H9 (cell line): ENCODE data around the gene DMAC2. TPM values are rescaled to one million over a fixed set of nuclear protein-coding genes. Genes with fewer than 3 reads are reported as not detected.

ENCODE experiments used
- DNase-seq: peaks from one replicate; pipeline ENCODE4 v3.0.0-alpha.2; 2017
- H2AFZ ChIP-seq: one replicate; pipeline ENCODE4 v1.6.1; 2013; ENCODE audit warnings: mild to moderate bottlenecking, low read length, control low read depth, moderate library complexity
- H2AK5ac ChIP-seq: 2 replicates; pipeline ENCODE4 v1.6.1; 2013; ENCODE audit warnings: low read length, control low read depth, mixed read lengths; ENCODE audit not compliant: insufficient read length
- H2BK120ac ChIP-seq: one replicate; pipeline ENCODE4 v1.6.1; 2013; ENCODE audit warnings: low read depth, mild to moderate bottlenecking, low read length, control low read depth, inconsistent platforms; ENCODE audit not compliant: poor library complexity, severe bottlenecking
- H2BK12ac ChIP-seq: 2 replicates; pipeline ENCODE4 v1.6.1; 2013; ENCODE audit warnings: low read length, control low read depth, mixed read lengths, low read depth; ENCODE audit not compliant: insufficient read length
- H2BK15ac ChIP-seq: 2 replicates; pipeline ENCODE4 v1.6.1; 2013; ENCODE audit warnings: low read depth, low read length, control low read depth
- H2BK20ac ChIP-seq: one replicate; pipeline ENCODE4 v1.6.1; 2013; ENCODE audit warnings: low read depth, mild to moderate bottlenecking, low read length, control low read depth, inconsistent platforms; ENCODE audit not compliant: poor library complexity, severe bottlenecking
- H2BK5ac ChIP-seq: 2 replicates; pipeline ENCODE4 v1.6.1; 2013; ENCODE audit warnings: low read length, control low read depth, mixed read lengths; ENCODE audit not compliant: insufficient read length
- H3K14ac ChIP-seq: 2 replicates; pipeline ENCODE4 v1.6.1; 2013; ENCODE audit warnings: low read length, control low read depth; ENCODE audit not compliant: insufficient read depth
- H3K18ac ChIP-seq: 2 replicates; pipeline ENCODE4 v1.6.1; 2013; ENCODE audit warnings: low read depth, mild to moderate bottlenecking, mixed read lengths, low read length, control low read depth; ENCODE audit not compliant: insufficient read length
- H3K23ac ChIP-seq: 2 replicates; pipeline ENCODE4 v1.6.1; 2013; ENCODE audit warnings: low read length, control low read depth, mixed read lengths, low read depth; ENCODE audit not compliant: insufficient read length
- H3K23me2 ChIP-seq: 2 replicates; pipeline ENCODE4 v1.6.1; 2013; ENCODE audit warnings: low read depth, mild to moderate bottlenecking, mixed read lengths, low read length, control low read depth; ENCODE audit not compliant: insufficient read length, poor library complexity, severe bottlenecking
- H3K27ac ChIP-seq: 2 replicates; pipeline ENCODE4 v1.5.1; 2013; ENCODE audit warnings: low read length, control low read depth, mixed read lengths, low read depth; ENCODE audit not compliant: insufficient read length
- H3K27me3 ChIP-seq: 2 replicates; pipeline ENCODE4 v1.6.1; 2013; ENCODE audit warnings: low read length, control low read depth, inconsistent platforms; ENCODE audit not compliant: insufficient read depth
- H3K4ac ChIP-seq: 2 replicates; pipeline ENCODE4 v1.6.1; 2013; ENCODE audit warnings: low read depth, mild to moderate bottlenecking, control low read depth, inconsistent platforms, low read length, moderate library complexity
- H3K4me1 ChIP-seq: 2 replicates; pipeline ENCODE4 v1.6.1; 2013; ENCODE audit warnings: low read length, control low read depth, inconsistent platforms; ENCODE audit not compliant: insufficient read depth
- H3K4me2 ChIP-seq: 2 replicates; pipeline ENCODE4 v1.6.1; 2013; ENCODE audit warnings: low read length, control low read depth, mixed read lengths; ENCODE audit not compliant: insufficient read length, insufficient read depth
- H3K56ac ChIP-seq: 2 replicates; pipeline ENCODE4 v1.6.1; 2013; ENCODE audit warnings: low read depth, mild to moderate bottlenecking, mixed read lengths, low read length, control low read depth; ENCODE audit not compliant: insufficient read length
- H3K79me1 ChIP-seq: 2 replicates; pipeline ENCODE4 v1.6.1; 2013; ENCODE audit warnings: low read depth, mild to moderate bottlenecking, moderate library complexity, low read length, control low read depth, inconsistent platforms; ENCODE audit not compliant: insufficient read depth, poor library complexity, severe bottlenecking
- H3K79me2 ChIP-seq: 2 replicates; pipeline ENCODE4 v1.6.1; 2013; ENCODE audit warnings: low read length, control low read depth, inconsistent platforms; ENCODE audit not compliant: insufficient read depth
- H3K9ac ChIP-seq: 2 replicates; pipeline ENCODE4 v1.6.1; 2013; ENCODE audit warnings: low read length, control low read depth, mixed read lengths; ENCODE audit not compliant: insufficient read length; ENCODE audit errors: extremely low read depth
- H3K9me3 ChIP-seq: one replicate; pipeline ENCODE4 v1.6.1; 2013; ENCODE audit warnings: low read depth, low read length, inconsistent platforms; ENCODE audit not compliant: control insufficient read depth
- H3T11ph ChIP-seq: one replicate; pipeline ENCODE4 v1.6.1; 2013; ENCODE audit warnings: mild to moderate bottlenecking, low read length, control low read depth, inconsistent platforms
- H4K20me1 ChIP-seq: one replicate; pipeline ENCODE4 v1.6.1; 2013; ENCODE audit not compliant: control insufficient read depth, insufficient read length, insufficient read depth
- H4K5ac ChIP-seq: 2 replicates; pipeline ENCODE4 v1.6.1; 2013; ENCODE audit warnings: low read depth, mild to moderate bottlenecking, mixed read lengths, low read length, control low read depth; ENCODE audit not compliant: insufficient read length
- H4K8ac ChIP-seq: replicated peaks from 2 replicates; pipeline ENCODE4 v1.6.1; 2013; ENCODE audit warnings: low read length, control low read depth, mixed read lengths, low read depth; ENCODE audit not compliant: insufficient read length
- H4K91ac ChIP-seq: 2 replicates; pipeline ENCODE4 v1.6.1; 2013; ENCODE audit warnings: low read depth, mild to moderate bottlenecking, moderate library complexity, mixed read lengths, low read length, control low read depth; ENCODE audit not compliant: insufficient read length
- H3K27ac Mint-ChIP-seq, 3 experiments: 2 replicates in 2 of 3; 3 replicates in 1 of 3; pipeline ENCODE4 v1.8.0; 2020 to 2021; ENCODE audit warnings: mixed read lengths in 3 of 3, mild to moderate bottlenecking in 1 of 3, moderate library complexity in 1 of 3
- H3K27me3 Mint-ChIP-seq: 2 replicates; pipeline ENCODE4 v1.8.0; 2021; ENCODE audit warnings: low read depth, mild to moderate bottlenecking, moderate library complexity, mixed read lengths
- H3K36me3 Mint-ChIP-seq, 3 experiments: 2 replicates in 2 of 3; 3 replicates in 1 of 3; pipeline ENCODE4 v1.8.0; 2020 to 2021; ENCODE audit warnings: low read depth in 3 of 3, mixed read lengths in 3 of 3; ENCODE audit not compliant: insufficient read depth in 1 of 3
- H3K4me1 Mint-ChIP-seq, 2 experiments: 2 replicates each; pipeline ENCODE4 v1.8.0; 2020; ENCODE audit warnings: mixed read lengths in 2 of 2
- H3K4me3 Mint-ChIP-seq, 2 experiments: 2 replicates in 1 of 2; 3 replicates in 1 of 2; pipeline ENCODE4 v1.8.0; 2020 to 2021; ENCODE audit warnings: mild to moderate bottlenecking in 2 of 2, mixed read lengths in 2 of 2, moderate library complexity in 1 of 2
- H3K9me3 Mint-ChIP-seq, 2 experiments: 2 replicates in 1 of 2; 3 replicates in 1 of 2; pipeline ENCODE4 v1.8.0; 2020; ENCODE audit warnings: mild to moderate bottlenecking in 2 of 2, mixed read lengths in 2 of 2, moderate library complexity in 1 of 2
- CTCF ChIP-seq: fragments of 200-600 bp; sonication (generic); conservative IDR thresholded peaks from 3 replicates; pipeline ENCODE4 v1.8.0; 2021; ENCODE audit warnings: antibody characterized with exemption, mild to moderate bottlenecking
- WGBS: extraction: QIAGEN DNeasy Blood & Tissue Kit; methylation state at CpG from one replicate; pipeline ENCODE4 v1.1.7; 2013; ENCODE audit warnings: missing lambda C conversion rate, low lambda C conversion rate, mixed read lengths; ENCODE audit not compliant: insufficient read length; ENCODE audit errors: extremely low coverage; 5-methylcytosine and 5-hydroxymethylcytosine counted together
- total RNA-seq: library from RNA; stranded (reverse); gene quantifications from 2 replicates; pipeline ENCODE4 v1.2.1, GENCODE V29; 2021

The DMAC2 gene
- total RNA-seq, 1 experiment from 2014 or later: 70.5 TPM

DNA sequence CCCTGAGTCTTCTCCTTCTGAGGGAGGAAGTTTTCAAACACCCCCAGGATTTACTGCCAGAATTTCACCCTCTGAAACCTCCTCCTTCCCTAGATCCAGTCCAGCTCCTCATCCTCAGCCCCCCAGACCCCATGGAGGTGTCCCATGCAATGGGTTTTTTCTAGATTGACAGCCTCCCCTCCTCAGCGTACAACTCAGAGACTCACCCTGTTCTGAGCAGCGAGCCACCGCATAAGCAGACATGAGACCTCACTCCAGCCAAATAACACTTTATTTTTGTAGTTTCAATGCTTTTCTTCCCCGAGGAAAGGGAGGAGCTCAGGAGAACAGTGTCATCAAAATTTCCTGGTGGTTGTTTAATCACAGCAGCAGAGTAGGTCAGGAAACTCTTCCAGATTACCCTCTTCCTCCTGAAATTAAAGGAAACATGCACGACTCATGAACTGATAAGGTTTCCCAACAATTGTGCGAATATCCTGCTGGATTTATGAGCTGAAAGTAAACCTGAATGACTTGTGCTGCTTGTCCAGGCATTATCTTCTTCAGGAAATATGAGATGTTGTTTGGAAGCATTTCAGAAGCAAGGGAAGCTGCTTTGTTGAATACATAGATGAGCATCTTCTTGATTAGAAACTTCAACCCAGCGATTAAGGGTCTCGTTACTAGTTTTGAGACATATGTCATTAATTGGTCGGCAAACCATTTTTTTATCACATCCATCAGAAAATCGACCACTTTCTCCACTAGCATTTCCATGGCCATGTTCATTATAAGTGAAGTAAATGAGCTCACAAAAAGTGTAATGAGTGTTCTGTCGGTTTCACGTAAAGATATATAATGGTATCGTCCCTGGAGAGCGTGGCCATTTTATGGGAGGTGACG, 39.4 kb upstream of the DMAC2 start:
- Histone ChIP-seq H4K20me1 (no peaks in the 10 kb centered on the region), H3K9me3 (peaks cover 49% of the 10 kb centered on the region), H3K9ac (no peak overlapping the region), H3K4me2 (no peak overlapping the region), H2BK12ac (no peak overlapping the region), H3K27ac (no peak overlapping the region), H3K56ac (no peak overlapping the region), H2AK5ac (no peak overlapping the region), H2BK15ac (no peak overlapping the region), H3K18ac (no peak overlapping the region), H2BK5ac (no peak overlapping the region), H4K5ac (no peak overlapping the region), H3K23me2 (no peaks in the 10 kb centered on the region), H4K91ac (no peak overlapping the region), H3K79me2 (no peaks in the 10 kb centered on the region), H2AFZ (no peak overlapping the region), H4K8ac (no peak overlapping the region), H3K4me1 (no peaks in the 10 kb centered on the region), H3T11ph (no peak overlapping the region), H3K4ac (no peak overlapping the region), H3K27me3 (no peaks in the 10 kb centered on the region), H3K79me1 (no peaks in the 10 kb centered on the region), H2BK120ac (no peak overlapping the region), H2BK20ac (no peak overlapping the region), H3K14ac (no peak overlapping the region), H3K23ac (no peak overlapping the region)
- Mint-ChIP-seq H3K4me1 (no peaks in the 10 kb centered on the region), H3K27me3 (peaks cover 3% of the 10 kb centered on the region; the same call in 1 of the 2 replicates), H3K4me3 (no peak overlapping the region; a peak in 1 of 5 replicates), H3K36me3 (peaks cover 0 to 9% (median 6%) of the 10 kb centered on the region in 3 experiments; a peak in 6 of 7 replicates), H3K9me3 (peaks cover 70 to 84% of the 10 kb centered on the region in 2 experiments), H3K27ac (no peak overlapping the region)
- no peak for DNase-seq
- WGBS: no CpG with 5 or more reads among the region's 15 CpGs
- no peak for TF ChIP-seq CTCF
